ENCODE data around the gene GNAT2. TPM values are rescaled to one million over a fixed set of nuclear protein-coding genes. Genes with fewer than 3 reads are reported as not detected.

GNAT2 gene
- total RNA-seq, 1 experiment from 2014 or later: 0.20 TPM

DNA sequence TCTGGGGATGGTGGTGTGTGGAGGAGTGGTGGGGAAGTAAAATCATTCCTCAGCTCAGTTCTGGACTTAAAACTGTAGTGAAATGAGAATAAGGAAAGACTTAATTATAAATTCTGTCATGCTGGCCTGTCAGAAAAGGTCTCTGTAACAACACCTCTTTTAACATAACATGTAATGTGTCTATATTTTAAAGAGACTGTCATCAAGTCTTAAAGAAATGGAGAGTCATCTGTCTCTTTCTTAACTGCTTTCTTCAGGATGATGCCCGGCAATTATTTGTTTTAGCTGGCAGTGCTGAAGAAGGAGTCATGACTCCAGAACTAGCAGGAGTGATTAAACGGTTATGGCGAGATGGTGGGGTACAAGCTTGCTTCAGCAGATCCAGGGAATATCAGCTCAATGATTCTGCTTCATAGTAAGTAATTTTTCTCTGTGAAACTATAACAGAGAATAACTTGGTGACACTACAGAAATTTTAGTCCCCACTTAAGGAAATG lies 40.4 kb downstream of the GNAT2 start:
- Histone ChIP-seq H3K79me2 (ENCODE audit: insufficient read depth, low read length) (no peaks in the 10 kb centered on the region), H3K79me1 (ENCODE audit: insufficient read depth, low read depth, low read length, poor library complexity, severe bottlenecking) (no peaks in the 10 kb centered on the region), H4K5ac (ENCODE audit: insufficient read length, low read depth, low read length) (no peak overlapping the region), H3K9ac (ENCODE audit: extremely low read depth, insufficient read length, low read length) (no peak overlapping the region), H3K27ac (ENCODE audit: insufficient read length, low read depth, low read length) (no peak overlapping the region), H2BK5ac (ENCODE audit: insufficient read length, low read length) (no peak overlapping the region), H3K4me1 (ENCODE audit: insufficient read depth, low read length) (no peaks in the 10 kb centered on the region), H4K20me1 (ENCODE audit: control insufficient read depth, insufficient read depth, insufficient read length) (no peaks in the 10 kb centered on the region), H3K27me3 (ENCODE audit: insufficient read depth, low read length) (no peaks in the 10 kb centered on the region), H3K9me3 (ENCODE audit: control insufficient read depth, low read depth, low read length) (no peaks in the 10 kb centered on the region), H3K14ac (ENCODE audit: insufficient read depth, low read length) (no peak overlapping the region), H3K23me2 (ENCODE audit: insufficient read length, low read depth, low read length, poor library complexity, severe bottlenecking) (no peaks in the 10 kb centered on the region), H4K91ac (ENCODE audit: insufficient read length, low read depth, low read length) (no peak overlapping the region), H3K23ac (ENCODE audit: insufficient read length, low read depth, low read length) (no peak overlapping the region), H2AFZ (ENCODE audit: low read length) (no peak overlapping the region), H2BK120ac (ENCODE audit: low read depth, low read length, poor library complexity, severe bottlenecking) (no peak overlapping the region), H3K18ac (ENCODE audit: insufficient read length, low read depth, low read length) (no peak overlapping the region), H2BK20ac (ENCODE audit: low read depth, low read length, poor library complexity, severe bottlenecking) (no peak overlapping the region), H3K56ac (ENCODE audit: insufficient read length, low read depth, low read length) (no peak overlapping the region), H4K8ac (replicated peaks; ENCODE audit: insufficient read length, low read depth, low read length) (no peak overlapping the region), H2AK5ac (ENCODE audit: insufficient read length, low read length) (no peak overlapping the region), H3T11ph (ENCODE audit: low read length) (no peak overlapping the region), H3K4me2 (ENCODE audit: insufficient read depth, insufficient read length, low read length) (no peak overlapping the region), H3K4ac (ENCODE audit: low read depth, low read length) (no peak overlapping the region), H2BK12ac (ENCODE audit: insufficient read length, low read depth, low read length) (no peak overlapping the region), H2BK15ac (ENCODE audit: low read depth, low read length) (no peak overlapping the region)
- no peaks in the 10 kb centered on the region for H3K27me3 Mint-ChIP-seq (ENCODE audit: low read depth)
- H3K4me1 Mint-ChIP-seq: no peaks in the 10 kb centered on the region
- WGBS (ENCODE audit: extremely low coverage, insufficient read length, low lambda C conversion rate): no CpG with 5 or more reads among the region's 3 CpGs
- TF ChIP-seq, protein P1, sequence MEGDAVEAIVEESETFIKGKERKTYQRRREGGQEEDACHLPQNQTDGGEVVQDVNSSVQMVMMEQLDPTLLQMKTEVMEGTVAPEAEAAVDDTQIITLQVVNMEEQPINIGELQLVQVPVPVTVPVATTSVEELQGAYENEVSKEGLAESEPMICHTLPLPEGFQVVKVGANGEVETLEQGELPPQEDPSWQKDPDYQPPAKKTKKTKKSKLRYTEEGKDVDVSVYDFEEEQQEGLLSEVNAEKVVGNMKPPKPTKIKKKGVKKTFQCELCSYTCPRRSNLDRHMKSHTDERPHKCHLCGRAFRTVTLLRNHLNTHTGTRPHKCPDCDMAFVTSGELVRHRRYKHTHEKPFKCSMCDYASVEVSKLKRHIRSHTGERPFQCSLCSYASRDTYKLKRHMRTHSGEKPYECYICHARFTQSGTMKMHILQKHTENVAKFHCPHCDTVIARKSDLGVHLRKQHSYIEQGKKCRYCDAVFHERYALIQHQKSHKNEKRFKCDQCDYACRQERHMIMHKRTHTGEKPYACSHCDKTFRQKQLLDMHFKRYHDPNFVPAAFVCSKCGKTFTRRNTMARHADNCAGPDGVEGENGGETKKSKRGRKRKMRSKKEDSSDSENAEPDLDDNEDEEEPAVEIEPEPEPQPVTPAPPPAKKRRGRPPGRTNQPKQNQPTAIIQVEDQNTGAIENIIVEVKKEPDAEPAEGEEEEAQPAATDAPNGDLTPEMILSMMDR (conservative IDR thresholded peaks at IDR 0.05): no peak
- no peak overlapping the region for H3K4me3 Mint-ChIP-seq
- no peak for DNase-seq
- H3K9me3 Mint-ChIP-seq: no peaks in the 10 kb centered on the region
- no peak overlapping the region; a peak in 1 of 7 replicates for H3K27ac Mint-ChIP-seq
- peaks cover 12 to 50% (median 44%) of the 10 kb centered on the region in 3 experiments; a peak in 6 of 7 replicates for H3K36me3 Mint-ChIP-seq (ENCODE audit: insufficient read depth in 1 of 3, low read depth in 3 of 3)
